Measurements from ENCODE around the gene CYP26C1. TPM values are rescaled to one million over a fixed set of nuclear protein-coding genes. Genes with fewer than 3 reads are reported as not detected.
A peak's percentile ranks its signal among the peaks of the same experiment; 100 is the strongest.

Gene CYP26C1
- total RNA-seq, 1 donor from 2014 or later, result not detected

DNA sequence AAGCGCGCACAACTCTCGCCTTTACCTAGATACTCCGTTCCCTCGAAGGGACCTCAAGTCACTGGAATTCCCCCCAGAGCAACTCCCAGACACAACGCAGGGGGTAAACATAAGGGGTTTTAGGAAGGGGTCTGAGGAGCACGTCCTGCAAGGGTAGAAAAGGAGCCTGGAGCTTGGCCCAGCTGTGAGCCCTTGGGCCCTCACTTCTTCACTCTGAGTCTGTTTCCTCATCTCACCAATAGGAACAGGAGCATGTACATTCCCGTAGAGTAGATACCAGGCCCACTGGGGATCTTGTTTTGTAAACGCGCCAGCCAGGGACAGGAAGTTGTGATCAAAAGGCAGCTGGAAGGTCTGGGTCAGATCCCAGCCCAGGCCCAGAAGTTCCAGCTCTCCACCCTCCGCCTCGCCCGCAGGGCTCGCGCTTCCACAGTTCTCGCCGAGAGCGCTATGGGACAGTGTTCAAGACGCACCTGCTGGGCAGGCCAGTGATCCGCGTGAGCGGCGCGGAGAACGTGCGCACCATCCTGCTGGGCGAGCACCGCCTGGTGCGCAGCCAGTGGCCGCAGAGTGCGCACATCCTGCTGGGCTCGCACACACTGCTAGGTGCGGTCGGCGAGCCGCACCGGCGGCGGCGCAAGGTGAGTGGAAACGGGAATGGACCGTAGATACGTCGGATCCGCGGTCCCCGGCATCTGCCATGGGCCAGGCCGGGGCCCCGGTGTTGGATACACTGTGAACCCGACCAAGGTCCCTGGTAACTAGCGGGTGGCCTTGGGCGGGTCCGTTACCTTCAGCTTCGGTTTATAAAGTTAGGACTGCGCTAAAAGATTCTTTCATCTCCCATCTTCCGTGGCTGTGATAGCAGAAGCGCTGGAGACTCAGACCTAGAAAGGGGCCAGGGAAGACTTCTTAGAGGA, 1.3 kb downstream of the CYP26C1 start:
- Histone ChIP-seq H3K36me3 (no peaks in the 10 kb centered on the region), H3K4me3 (peak overlapping the region; percentile 40 to 59), H3K27ac (no peak overlapping the region), H3K27me3 (no peaks in the 10 kb centered on the region), H3K9me3 (no peaks in the 10 kb centered on the region), H3K4me1 (peaks cover 13 to 16% of the 10 kb centered on the region in 2 donors)
- DNase-seq (ENCODE audit: low spot score in 2 of 2), result no peak
- no peak for TF ChIP-seq CTCF (IDR thresholded peaks at IDR 0.05)
- intact Hi-C loops (cut with DNase I), result loop anchor here (5.0 kb wide), 1 partner anchor 55 kb away; no protein-coding TSS in a partner anchor

DNA sequence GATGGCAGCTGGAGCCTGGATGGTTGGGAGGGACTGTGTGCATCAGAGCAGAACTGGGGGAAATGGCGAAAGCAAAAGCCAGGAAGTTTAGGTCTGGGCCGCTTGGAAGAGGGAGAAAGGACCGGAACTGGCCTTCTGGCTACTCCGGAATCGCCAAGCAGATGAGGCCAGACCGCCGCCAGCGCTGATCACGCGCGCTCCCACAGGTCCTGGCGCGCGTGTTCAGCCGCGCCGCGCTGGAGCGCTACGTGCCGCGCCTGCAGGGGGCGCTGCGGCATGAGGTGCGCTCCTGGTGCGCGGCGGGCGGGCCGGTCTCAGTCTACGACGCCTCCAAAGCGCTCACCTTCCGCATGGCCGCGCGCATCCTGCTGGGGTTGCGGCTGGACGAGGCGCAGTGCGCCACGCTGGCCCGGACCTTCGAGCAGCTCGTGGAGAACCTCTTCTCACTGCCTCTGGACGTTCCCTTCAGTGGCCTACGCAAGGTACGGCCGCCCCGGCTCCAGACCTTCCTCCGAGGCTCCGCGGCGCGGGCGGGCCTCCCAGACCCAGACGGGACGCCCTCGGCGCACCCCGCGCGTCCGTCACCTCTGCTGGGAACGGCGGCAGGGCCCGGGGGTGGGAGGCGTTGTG, 2.0 kb downstream of the CYP26C1 start:
- no peak for DNase-seq (ENCODE audit: low spot score in 2 of 2)
- TF ChIP-seq CTCF (IDR thresholded peaks at IDR 0.05), result peak in 1 of 3 experiments; percentile 48
- Histone ChIP-seq H3K36me3 (no peaks in the 10 kb centered on the region), H3K4me1 (peaks cover 13 to 16% of the 10 kb centered on the region in 2 donors), H3K27me3 (no peaks in the 10 kb centered on the region), H3K4me3 (peak overlapping the region; percentile 40 to 59), H3K9me3 (no peaks in the 10 kb centered on the region), H3K27ac (no peak overlapping the region)
- intact Hi-C loops (cut with DNase I), result loop anchor here (5.0 kb wide), 1 partner anchor 55 kb away; no protein-coding TSS in a partner anchor

DNA sequence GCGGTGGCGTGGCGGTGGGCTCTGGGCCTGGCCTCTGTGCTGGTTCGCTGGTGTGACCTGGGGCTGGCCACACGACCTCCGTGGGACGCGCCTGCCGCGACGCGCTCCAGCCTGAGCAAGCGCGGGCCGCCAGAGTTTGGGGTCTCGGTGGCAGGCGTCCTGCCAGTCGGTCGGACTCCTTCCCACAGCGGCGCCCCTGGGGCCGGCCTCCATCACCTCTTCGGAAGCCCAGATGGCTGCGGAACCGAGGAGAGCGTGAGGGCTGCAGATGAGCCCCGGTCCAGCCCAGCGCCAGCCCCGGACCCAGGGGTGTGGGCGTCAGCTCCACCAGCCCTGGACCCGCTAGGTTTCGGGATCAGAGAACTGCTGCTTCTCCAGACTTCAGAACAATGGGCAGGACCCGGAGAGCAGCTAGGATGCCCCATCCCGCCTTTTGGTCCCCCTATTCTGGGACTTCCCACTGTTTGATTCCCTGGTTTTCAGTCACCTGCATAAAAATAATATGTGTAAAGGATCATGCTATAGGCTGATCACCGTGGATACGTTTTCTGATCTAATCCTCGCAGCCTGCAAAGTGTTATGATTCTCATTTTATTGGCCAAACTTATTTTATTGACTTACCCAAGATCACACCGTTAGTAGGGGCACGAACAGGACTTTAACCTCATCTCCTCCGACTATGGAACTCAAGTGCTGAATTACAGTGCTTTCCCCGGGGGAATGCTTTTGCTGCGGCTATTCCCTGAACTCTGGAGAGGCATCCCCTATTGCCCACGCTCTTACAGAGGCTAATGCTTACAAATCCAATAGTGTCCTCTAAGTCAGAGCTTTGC, 2.8 kb downstream of the CYP26C1 start:
- no peaks in the 10 kb centered on the region for H3K27me3 ChIP-seq
- peak overlapping the region; percentile 40 to 59 for H3K4me3 ChIP-seq
- H3K4me1 ChIP-seq, result peaks cover 13 to 22% of the 10 kb centered on the region in 2 donors
- no peaks in the 10 kb centered on the region for H3K36me3 ChIP-seq
- no peak for TF ChIP-seq CTCF (IDR thresholded peaks at IDR 0.05)
- intact Hi-C loops (cut with DNase I), result loop anchor here (5.0 kb wide), 1 partner anchor 56 kb away; no protein-coding TSS in a partner anchor
- DNase-seq (ENCODE audit: low spot score in 2 of 2), result no peak
- H3K9me3 ChIP-seq, result no peaks in the 10 kb centered on the region
- no peak overlapping the region for H3K27ac ChIP-seq

DNA sequence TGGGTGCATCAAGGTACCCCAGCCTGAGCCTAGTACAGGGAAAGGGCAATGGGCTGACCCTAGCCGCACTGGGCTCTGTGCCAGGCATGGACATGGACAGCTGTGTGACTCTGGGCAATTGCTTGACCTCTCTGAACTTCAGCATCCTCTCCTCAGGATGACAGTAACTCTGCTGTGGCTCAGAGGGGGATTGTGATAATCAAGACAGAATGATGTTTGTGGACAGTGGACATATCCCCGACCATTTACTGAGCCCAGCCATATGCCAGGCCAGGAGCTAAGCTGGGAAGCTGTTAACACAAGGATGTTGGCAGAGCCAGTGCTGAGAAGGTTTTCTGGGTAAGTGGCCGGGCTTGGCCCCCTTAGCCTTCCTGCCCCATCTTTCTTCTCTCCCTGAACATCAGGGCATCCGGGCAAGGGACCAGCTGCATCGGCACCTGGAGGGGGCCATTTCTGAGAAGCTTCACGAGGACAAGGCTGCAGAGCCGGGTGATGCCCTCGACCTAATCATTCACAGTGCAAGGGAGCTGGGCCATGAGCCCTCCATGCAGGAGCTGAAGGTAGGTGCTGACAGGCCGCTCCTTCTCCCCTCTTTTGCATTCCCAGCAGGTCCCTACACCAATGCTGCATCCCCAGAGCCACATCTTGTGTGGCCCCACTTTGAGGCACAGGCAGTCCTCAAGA, 3.5 kb downstream of the CYP26C1 start:
- intact Hi-C loops (cut with DNase I), result loop anchor here (5.0 kb wide), 1 partner anchor 57 kb away; no protein-coding TSS in a partner anchor
- Histone ChIP-seq H3K27ac (no peak overlapping the region), H3K4me3 (no peak overlapping the region), H3K9me3 (no peaks in the 10 kb centered on the region), H3K27me3 (no peaks in the 10 kb centered on the region), H3K4me1 (peaks cover 13 to 25% of the 10 kb centered on the region in 2 donors), H3K36me3 (no peaks in the 10 kb centered on the region)
- no peak for DNase-seq (ENCODE audit: low spot score in 2 of 2)
- TF ChIP-seq CTCF (IDR thresholded peaks at IDR 0.05), result no peak
